H1 (cell line): ENCODE results near the gene PMP22. TPM values are rescaled to one million over a fixed set of nuclear protein-coding genes. Genes with fewer than 3 reads are reported as not detected.

Experiments used
- ASH2L ChIP-seq: fragments of 200-600, 300-600 bp; sonication (generic); IDR thresholded peaks from one replicate; pipeline ENCODE4 v1.7.1; 2017; ENCODE audit warnings: low read length
- CEBPB ChIP-seq: IDR thresholded peaks from 2 replicates; pipeline ENCODE4 v1.6.1; 2012; ENCODE audit warnings: low read depth, low read length
- CHD1 ChIP-seq: IDR thresholded peaks from 2 replicates; pipeline ENCODE4 v1.6.1; 2012; ENCODE audit warnings: low read depth, low read length, improper control_type of control experiment
- CREB1 ChIP-seq: IDR thresholded peaks from 2 replicates; pipeline ENCODE4 v1.6.1; 2012; ENCODE audit warnings: inconsistent platforms
- EGR1 ChIP-seq: IDR thresholded peaks from 2 replicates; pipeline ENCODE4 v1.6.1; 2011; ENCODE audit warnings: low read depth, low read length, borderline replicate concordance
- EP300 ChIP-seq, 2 experiments: IDR thresholded peaks; 1 replicate in 1 of 2; 2 replicates in 1 of 2; pipeline ENCODE4 v1.6.1; 2011 to 2012; ENCODE audit warnings: low read depth in 2 of 2, low read length in 2 of 2, mild to moderate bottlenecking in 2 of 2, borderline replicate concordance in 1 of 2, inconsistent platforms in 1 of 2, moderate library complexity in 1 of 2
- GABPA ChIP-seq: IDR thresholded peaks from 2 replicates; pipeline ENCODE4 v1.6.1; 2011; ENCODE audit warnings: mild to moderate bottlenecking, low read length, moderate library complexity, borderline replicate concordance; ENCODE audit not compliant: insufficient read depth
- GTF2F1 ChIP-seq: IDR thresholded peaks from 2 replicates; pipeline ENCODE4 v1.6.1; 2012; ENCODE audit warnings: low read depth, low read length, improper control_type of control experiment, borderline replicate concordance
- HDAC6 ChIP-seq: IDR thresholded peaks from one replicate; pipeline ENCODE4 v1.7.1; 2012; ENCODE audit warnings: low read depth, mild to moderate bottlenecking, inconsistent platforms, low read length, moderate library complexity
- JUN ChIP-seq: IDR thresholded peaks from 2 replicates; pipeline ENCODE4 v1.6.1; 2011; ENCODE audit warnings: low read depth, mild to moderate bottlenecking, improper control_type of control experiment, low read length
- JUND ChIP-seq: IDR thresholded peaks from 2 replicates; pipeline ENCODE4 v1.6.1; 2011; ENCODE audit warnings: mild to moderate bottlenecking, improper control_type of control experiment, low read length
- KDM1A ChIP-seq: fragments of 200-600, 300-600 bp; sonication (generic); IDR thresholded peaks from 2 replicates; pipeline ENCODE4 v1.7.1; 2016; ENCODE audit warnings: mild to moderate bottlenecking, low read length, borderline replicate concordance
- NANOG ChIP-seq: IDR thresholded peaks from 2 replicates; pipeline ENCODE4 v1.6.1; 2011; ENCODE audit warnings: low read length, low read depth, mild to moderate bottlenecking, inconsistent platforms; ENCODE audit not compliant: insufficient read depth, poor library complexity, severe bottlenecking
- PHF8 ChIP-seq: fragments of 200-600 bp; sonication (generic); conservative IDR thresholded peaks from 2 replicates; pipeline ENCODE4 v1.7.1; 2012; ENCODE audit warnings: low read depth, mild to moderate bottlenecking, inconsistent platforms, low read length, moderate library complexity
- POU5F1 ChIP-seq: IDR thresholded peaks from 2 replicates; pipeline ENCODE4 v1.6.1; 2011; ENCODE audit warnings: low read depth, mild to moderate bottlenecking, low read length, moderate library complexity
- RXRA ChIP-seq: IDR thresholded peaks from 2 replicates; pipeline ENCODE4 v1.6.1; 2011; ENCODE audit warnings: low read depth, mild to moderate bottlenecking, low read length, moderate library complexity; ENCODE audit not compliant: insufficient read depth
- SIX5 ChIP-seq: IDR thresholded peaks from 2 replicates; pipeline ENCODE4 v1.6.1; 2011; ENCODE audit warnings: mild to moderate bottlenecking, low read depth, low read length
- SP1 ChIP-seq: IDR thresholded peaks from 2 replicates; pipeline ENCODE4 v1.6.1; 2011; ENCODE audit warnings: low read depth, low read length
- SRF ChIP-seq: IDR thresholded peaks from 2 replicates; pipeline ENCODE4 v1.6.1; 2011; ENCODE audit warnings: mild to moderate bottlenecking, low read depth, low read length, moderate library complexity
- TAF1 ChIP-seq: IDR thresholded peaks from 2 replicates; pipeline ENCODE4 v1.6.1; 2011; ENCODE audit warnings: mild to moderate bottlenecking, low read depth, low read length
- TAF7 ChIP-seq: optimal IDR thresholded peaks from 2 replicates; pipeline ENCODE3; 2011; ENCODE audit warnings: low read depth, mild to moderate bottlenecking, inconsistent platforms, low read length, moderate library complexity, borderline replicate concordance
- TBP ChIP-seq: IDR thresholded peaks from 2 replicates; pipeline ENCODE4 v1.6.1; 2011; ENCODE audit warnings: low read depth, low read length, improper control_type of control experiment
- YY1 ChIP-seq: IDR thresholded peaks from 2 replicates; pipeline ENCODE4 v1.6.1; 2011; ENCODE audit warnings: low read depth, mild to moderate bottlenecking, low read length
- ZNF274 ChIP-seq: IDR thresholded peaks from 2 replicates; pipeline ENCODE4 v1.7.0; 2012; ENCODE audit warnings: low read length, borderline replicate concordance; ENCODE audit errors: extremely low read depth
- polyA plus RNA-seq, 7 experiments: library from polyadenylated mRNA; depleted of rRNA in 3 of 7; stranded (reverse) in 5 of 7; unstranded in 2 of 7; fragments of >200 nt in 5 of 7; fragments of 200-250 nt in 2 of 7; gene quantifications; 1 replicate in 5 of 7; 2 replicates in 1 of 7; 4 replicates in 1 of 7; pipeline versions ENCODE4 v1.2.1 to v1.2.3, GENCODE V29; 2011 to 2013; ENCODE audit warnings: missing spikeins in 2 of 7, mixed read lengths in 2 of 7
- total RNA-seq: library from RNA; stranded (reverse); fragmentation: NEBNext Ultra II Directional; extraction: Animal tissue kit (Norgen Biotek cat#: 25700); gene quantifications from 2 replicates; pipeline ENCODE4 v1.2.1, GENCODE V29; 2021
- TF ChIP-seq, protein P1 (sequence below): IDR thresholded peaks from 2 replicates; pipeline ENCODE4 v1.6.1; 2011; ENCODE audit warnings: low read length, improper control_type of control experiment
- TF ChIP-seq, protein P2 (sequence below): IDR thresholded peaks from 2 replicates; pipeline ENCODE4 v1.6.1; 2012; ENCODE audit warnings: inconsistent platforms

The PMP22 gene
- total and polyA plus RNA-seq, 2 of the 8 experiments (the other 6 are each of a cell fraction or from before 2014, with no cell fraction given) = 0.84 to 4.9 TPM

DNA sequence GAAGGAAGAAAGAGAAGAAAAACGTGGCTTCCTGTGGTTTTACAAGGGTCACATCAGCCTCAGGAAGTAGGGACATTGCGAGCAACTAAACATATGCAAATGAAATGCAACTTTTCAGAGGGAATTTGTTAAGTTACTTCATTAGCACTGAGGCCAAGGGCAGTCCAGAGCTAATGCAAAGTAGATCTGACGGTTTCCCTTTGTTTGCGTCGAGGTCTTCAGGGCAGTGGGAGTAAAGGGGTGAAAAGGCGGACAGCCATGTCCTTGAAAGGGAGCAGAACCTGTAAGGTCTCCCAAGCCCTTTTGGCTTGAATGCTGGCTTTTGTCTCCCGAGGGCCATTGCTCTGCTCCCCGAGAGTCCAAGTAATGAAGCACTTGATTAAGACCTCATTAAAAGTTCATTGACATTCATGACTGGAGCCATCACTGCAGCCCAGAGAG, 85.0 kb downstream of the PMP22 start (continued):
- TF ChIP-seq HDAC6 = no peak
- no peak for TF ChIP-seq EP300 (IDR thresholded peaks at IDR 0.05; ENCODE audit: borderline replicate concordance in 1 of 2, low read depth in 2 of 2, low read length in 2 of 2)
- TF ChIP-seq SRF = no peak
- no peak for TF ChIP-seq EGR1
- TF ChIP-seq JUND = no peak
- TF ChIP-seq SP1 = no peak
- no peak for TF ChIP-seq ZNF274
- 0 out of 2 replicates have a peak, but pooled peaks have one; percentile 4 for TF ChIP-seq CEBPB
- TF ChIP-seq RXRA = no peak
- TF ChIP-seq GABPA = no peak
- no peak for TF ChIP-seq TAF1
- no peak for TF ChIP-seq NANOG
- TF ChIP-seq TAF7 = peak; percentile 95
- TF ChIP-seq ASH2L = no peak
- peak; percentile 51 for TF ChIP-seq TBP
- no peak for TF ChIP-seq PHF8
- TF ChIP-seq SIX5 = no peak
- no peak for TF ChIP-seq CHD1
- TF ChIP-seq POU5F1 = no peak
- TF ChIP-seq GTF2F1 = no peak
- TF ChIP-seq YY1 = 0 out of 2 replicates have a peak, but pooled peaks have one; percentile 21
- TF ChIP-seq, protein P1, sequence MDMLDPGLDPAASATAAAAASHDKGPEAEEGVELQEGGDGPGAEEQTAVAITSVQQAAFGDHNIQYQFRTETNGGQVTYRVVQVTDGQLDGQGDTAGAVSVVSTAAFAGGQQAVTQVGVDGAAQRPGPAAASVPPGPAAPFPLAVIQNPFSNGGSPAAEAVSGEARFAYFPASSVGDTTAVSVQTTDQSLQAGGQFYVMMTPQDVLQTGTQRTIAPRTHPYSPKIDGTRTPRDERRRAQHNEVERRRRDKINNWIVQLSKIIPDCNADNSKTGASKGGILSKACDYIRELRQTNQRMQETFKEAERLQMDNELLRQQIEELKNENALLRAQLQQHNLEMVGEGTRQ = no peak
- no peak for TF ChIP-seq KDM1A
- TF ChIP-seq, protein P2, sequence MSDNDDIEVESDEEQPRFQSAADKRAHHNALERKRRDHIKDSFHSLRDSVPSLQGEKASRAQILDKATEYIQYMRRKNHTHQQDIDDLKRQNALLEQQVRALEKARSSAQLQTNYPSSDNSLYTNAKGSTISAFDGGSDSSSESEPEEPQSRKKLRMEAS = peak; percentile 46; the same call in 1 of the 2 replicates
- 0 out of 2 replicates have a peak, but pooled peaks have one; percentile 37 for TF ChIP-seq CREB1
- TF ChIP-seq JUN = no peak
